Peyer's patch (tissue), 4 donors: Measurements from ENCODE around the gene SMOC1.

Experiments used
- POLR2A ChIP-seq, 2 donors: fragments of 450-650 bp; IDR thresholded peaks; one replicate each; pipeline ENCODE4 v1.5.1; 2017; ENCODE audit warnings: antibody characterized with exemption in 2 of 2, mild to moderate bottlenecking in 2 of 2, moderate library complexity in 2 of 2
- TF ChIP-seq, protein P1 (sequence below), 6 experiments: fragments of 450-650 bp in 4 of 6; fragments of 200-600 bp in 2 of 6; sonication (generic) in 1 of 6; IDR thresholded peaks; one replicate each; pipeline ENCODE4 v1.5.1; 2017 to 2019; ENCODE audit warnings: antibody characterized with exemption in 6 of 6, mild to moderate bottlenecking in 3 of 6, moderate library complexity in 1 of 6

DNA sequence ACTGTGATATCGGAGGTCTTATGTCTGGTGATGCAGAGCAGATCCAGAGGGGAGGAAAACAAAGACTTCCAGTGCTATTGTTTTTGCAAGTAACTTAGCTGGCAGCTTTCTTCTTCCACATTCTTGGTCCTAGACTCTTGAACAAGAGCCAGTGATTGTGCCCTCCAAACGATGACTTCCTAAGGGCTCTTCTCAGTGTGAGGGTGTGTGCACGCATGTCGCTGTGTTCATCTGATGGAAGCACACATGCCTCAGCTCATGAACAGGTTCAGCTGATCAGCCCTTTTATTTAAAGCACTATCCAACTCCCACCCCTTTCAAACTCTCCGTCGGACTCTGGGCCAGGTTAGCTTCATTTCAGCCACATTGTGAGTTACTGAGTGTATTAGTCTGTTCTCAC is 59.5 kb downstream of the SMOC1 start:
- TF ChIP-seq, protein P1, sequence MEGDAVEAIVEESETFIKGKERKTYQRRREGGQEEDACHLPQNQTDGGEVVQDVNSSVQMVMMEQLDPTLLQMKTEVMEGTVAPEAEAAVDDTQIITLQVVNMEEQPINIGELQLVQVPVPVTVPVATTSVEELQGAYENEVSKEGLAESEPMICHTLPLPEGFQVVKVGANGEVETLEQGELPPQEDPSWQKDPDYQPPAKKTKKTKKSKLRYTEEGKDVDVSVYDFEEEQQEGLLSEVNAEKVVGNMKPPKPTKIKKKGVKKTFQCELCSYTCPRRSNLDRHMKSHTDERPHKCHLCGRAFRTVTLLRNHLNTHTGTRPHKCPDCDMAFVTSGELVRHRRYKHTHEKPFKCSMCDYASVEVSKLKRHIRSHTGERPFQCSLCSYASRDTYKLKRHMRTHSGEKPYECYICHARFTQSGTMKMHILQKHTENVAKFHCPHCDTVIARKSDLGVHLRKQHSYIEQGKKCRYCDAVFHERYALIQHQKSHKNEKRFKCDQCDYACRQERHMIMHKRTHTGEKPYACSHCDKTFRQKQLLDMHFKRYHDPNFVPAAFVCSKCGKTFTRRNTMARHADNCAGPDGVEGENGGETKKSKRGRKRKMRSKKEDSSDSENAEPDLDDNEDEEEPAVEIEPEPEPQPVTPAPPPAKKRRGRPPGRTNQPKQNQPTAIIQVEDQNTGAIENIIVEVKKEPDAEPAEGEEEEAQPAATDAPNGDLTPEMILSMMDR (IDR thresholded peaks at IDR 0.05) = no peak
- no peak for TF ChIP-seq POLR2A (IDR thresholded peaks at IDR 0.05)
